Measurements from ENCODE around the gene PAGE5.

The PAGE5 gene

GRCh38 chrX:55220119-55220794 is at the start of gene PAGE5:
Gene PAGE5 (plus strand): TSS chrX:55220346. CDS start chrX:55221383, 1,037 bp downstream.
- DNase-seq: no peak

- no peak for DNase-seq
Measured at GRCh38 chrX:55187281-55187680, 32.9 kb upstream of the PAGE5 start.

GRCh38 chrX:55196688-55197087 is 23.5 kb upstream of the PAGE5 start:
- DNase-seq: no peak

GRCh38 chrX:55201930-55202579 is 18.1 kb upstream of the PAGE5 start:
- DNase-seq: no peak

GRCh38 chrX:55206162-55206941 is 13.8 kb upstream of the PAGE5 start:
- DNase-seq: no peak

- no peak for DNase-seq
Measured at GRCh38 chrX:55210931-55211677, 9.0 kb upstream of the PAGE5 start.

- DNase-seq: no peak
Measured at GRCh38 chrX:55213381-55213780, 6.8 kb upstream of the PAGE5 start.

GRCh38 chrX:55240788-55241340 is 20.7 kb downstream of the PAGE5 start:
- no peak for DNase-seq

GRCh38 chrX:55253528-55253927 is 33.4 kb downstream of the PAGE5 start:
- no peak for DNase-seq

GRCh38 chrX:55260806-55261205 is 40.7 kb downstream of the PAGE5 start:
- DNase-seq: no peak

GRCh38 chrX:55264816-55265215 is 44.7 kb downstream of the PAGE5 start, which contains the start of gene PAGE3:
Gene PAGE3 (minus strand): TSS chrX:55264916. CDS start chrX:55263903, 1,013 bp downstream.
- DNase-seq: no peak

Data from femur (tissue), 1 donor.